HG03159 (cell line): ENCODE results near the gene BTN1A1.

ENCODE experiments used
- ATAC-seq: cut with Tn5 transposase; IDR thresholded peaks from one replicate; pipeline ENCODE4 v1.9.1; 2021; ENCODE audit warnings: mild to moderate bottlenecking, moderate library complexity; ENCODE audit not compliant: unreplicated experiment

Gene BTN1A1

GRCh38 chr6:26475823-26476729 is 24.0 kb upstream of the BTN1A1 start:
- ATAC-seq, result no peak

- no peak for ATAC-seq
Measured at GRCh38 chr6:26476896-26477295, 23.2 kb upstream of the BTN1A1 start.

GRCh38 chr6:26477426-26477825 is 22.7 kb upstream of the BTN1A1 start:
- ATAC-seq, result no peak

DNA sequence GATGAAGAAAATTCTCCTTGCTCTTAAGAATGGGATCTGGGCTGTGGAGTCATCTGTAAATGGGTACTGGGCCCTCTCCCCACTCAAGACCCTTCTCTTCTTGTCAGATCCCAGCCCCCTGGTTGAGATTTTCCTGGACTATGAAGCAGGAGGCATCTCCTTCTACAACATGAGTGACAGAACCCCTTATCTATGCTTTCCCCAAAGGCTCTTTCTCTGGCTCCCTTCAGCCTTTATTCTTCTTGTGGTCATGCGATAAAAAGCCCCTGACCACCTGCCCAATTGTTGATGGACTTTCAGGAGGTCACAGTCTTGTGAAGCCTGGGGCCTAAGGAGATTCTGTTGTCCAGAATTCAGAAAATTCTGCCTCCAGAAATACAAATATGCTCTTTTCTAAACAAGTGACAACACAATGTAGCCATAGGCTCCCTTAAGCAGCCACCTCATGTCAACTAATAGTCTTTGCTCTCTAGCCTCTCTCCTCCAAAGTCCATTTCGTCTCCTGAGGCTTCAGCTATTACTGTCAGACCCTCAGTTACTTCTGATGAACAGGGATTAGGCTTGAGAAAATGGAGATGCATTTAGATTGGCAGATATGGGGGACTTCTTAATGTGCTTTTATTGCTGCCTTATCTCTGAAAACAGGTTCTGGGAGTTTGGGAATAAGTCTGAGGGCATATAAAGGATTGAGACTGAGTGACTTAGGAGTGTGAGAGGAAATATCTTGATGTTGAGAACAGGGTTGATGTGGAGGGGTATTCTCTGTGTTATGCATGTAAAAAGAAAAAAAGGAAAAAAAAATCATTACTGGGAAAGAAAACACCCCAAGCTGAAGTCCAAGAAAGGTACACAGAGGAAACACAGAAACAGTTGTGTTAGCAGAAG is 21.8 kb upstream of the BTN1A1 start:
- no peak for ATAC-seq

DNA sequence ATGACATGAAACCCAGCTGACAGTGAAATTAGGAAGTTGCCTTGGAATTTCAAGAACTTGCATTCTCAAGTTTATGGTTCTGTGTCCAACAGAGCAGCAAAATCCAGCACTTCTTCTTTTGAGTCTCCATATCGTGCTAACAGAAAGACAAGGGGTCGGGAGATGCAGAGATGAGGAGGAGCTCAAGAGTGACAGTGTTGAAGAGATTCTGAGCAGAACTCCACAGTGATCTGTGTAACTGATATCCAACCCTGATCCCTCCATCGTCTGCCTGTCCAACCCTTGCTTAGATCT is 21.2 kb upstream of the BTN1A1 start:
- ATAC-seq, result no peak

DNA sequence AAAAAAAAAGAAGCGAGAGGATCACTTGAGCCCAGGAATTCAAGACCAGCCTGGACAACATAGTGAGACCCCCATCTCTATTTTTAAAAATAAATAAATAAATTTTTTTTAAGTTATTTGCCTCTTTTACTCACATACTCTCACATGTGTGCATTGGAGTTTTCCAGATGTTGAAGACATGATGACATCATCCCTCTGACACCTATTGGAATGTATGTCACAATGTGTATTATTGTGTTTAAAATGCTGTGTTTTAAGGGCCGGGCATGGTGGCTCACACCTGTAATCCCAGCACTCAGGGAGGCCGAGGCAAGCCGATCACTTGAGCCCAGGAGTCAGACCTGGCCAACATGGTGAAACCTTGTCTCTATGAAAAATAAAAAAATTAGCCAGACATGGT is 17.8 kb upstream of the BTN1A1 start:
- ATAC-seq, result no peak

GRCh38 chr6:26483727-26484126 is 16.4 kb upstream of the BTN1A1 start:
- no peak for ATAC-seq

GRCh38 chr6:26484161-26484560 is 15.9 kb upstream of the BTN1A1 start:
- no peak for ATAC-seq

GRCh38 chr6:26485112-26485780 is 14.9 kb upstream of the BTN1A1 start:
- ATAC-seq, result no peak

GRCh38 chr6:26486358-26486757 is 13.7 kb upstream of the BTN1A1 start:
- no peak for ATAC-seq

DNA sequence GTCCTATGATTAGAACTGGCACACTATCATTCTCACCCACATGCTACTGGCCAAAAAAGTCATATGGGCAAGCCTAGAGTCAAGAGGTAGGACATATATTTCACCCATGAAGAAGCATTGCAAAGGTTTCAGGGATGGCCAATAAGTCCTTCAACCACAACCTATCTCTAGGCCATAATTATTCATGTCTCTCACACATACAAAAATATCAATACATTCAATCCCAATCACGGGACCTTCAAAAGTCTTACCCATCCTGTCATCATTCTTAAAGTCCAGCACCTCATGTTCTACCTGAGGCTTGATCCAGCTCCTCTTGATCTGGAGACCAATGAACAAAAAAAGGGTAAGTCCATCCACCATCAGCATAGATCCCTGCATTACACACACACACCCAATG is 12.6 kb upstream of the BTN1A1 start:
- ATAC-seq, result no peak

DNA sequence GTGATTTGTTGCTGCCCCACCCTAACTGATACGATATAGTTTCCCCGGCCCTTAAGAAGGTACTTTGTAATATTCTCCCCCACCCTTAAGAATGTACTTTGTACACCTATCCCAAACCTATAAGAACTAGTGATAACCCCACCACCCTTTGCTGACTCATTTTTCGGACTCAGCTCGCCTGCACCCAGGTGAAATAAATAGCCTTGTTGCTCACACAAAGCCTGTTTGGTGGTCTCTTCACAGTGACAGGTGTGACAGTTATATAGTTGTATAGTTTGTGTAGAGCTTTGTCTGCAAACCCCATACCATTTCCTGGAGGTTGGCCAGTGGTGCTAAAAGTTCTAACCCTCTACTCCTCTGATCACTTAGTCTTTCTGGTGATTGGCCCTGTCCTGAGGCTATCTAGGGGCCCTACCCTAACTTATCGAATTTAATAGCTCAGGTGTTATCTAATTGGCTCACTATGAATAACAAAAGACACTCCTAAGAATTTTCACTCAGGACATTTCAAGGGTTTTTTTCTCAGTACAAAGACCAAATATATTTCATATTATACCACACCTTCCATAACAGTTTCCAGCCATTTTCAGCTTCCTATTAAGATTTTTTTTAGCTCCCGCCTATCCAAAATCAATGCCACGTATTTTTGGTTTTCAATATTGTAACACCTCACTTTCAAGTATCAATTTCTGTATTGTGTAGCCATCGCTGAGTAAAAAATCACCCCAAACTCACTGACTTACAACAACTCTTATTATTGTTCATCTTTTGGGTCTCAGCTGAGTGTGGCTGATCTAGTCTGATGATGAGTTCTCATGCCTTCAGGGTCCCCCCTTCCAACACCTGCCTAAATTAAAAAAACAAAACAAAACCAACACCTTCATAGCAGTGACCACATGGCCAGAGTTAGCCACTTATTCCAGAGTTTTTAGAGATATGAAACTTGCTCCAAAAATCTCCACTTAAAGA is 9.8 kb upstream of the BTN1A1 start:
- no peak for ATAC-seq

DNA sequence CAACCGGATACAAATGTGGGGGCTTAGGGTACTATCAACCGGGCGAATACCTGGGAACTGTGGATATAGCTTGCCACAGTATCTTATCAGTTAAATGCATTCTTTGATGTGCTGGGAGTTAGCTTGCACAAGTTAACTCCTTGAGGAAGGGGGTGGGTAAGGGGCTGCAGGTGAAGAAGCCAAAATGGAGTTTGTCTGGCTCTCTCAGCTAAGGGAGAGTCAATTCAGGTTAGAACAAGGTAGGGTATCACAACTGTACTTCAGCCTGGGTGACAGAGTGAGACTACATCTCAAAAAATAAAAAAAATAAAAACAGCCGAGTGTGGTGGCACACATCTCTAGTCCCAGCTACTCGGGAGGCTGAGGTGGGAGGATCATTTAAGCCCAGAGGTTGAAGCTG is 8.5 kb upstream of the BTN1A1 start:
- no peak for ATAC-seq

DNA sequence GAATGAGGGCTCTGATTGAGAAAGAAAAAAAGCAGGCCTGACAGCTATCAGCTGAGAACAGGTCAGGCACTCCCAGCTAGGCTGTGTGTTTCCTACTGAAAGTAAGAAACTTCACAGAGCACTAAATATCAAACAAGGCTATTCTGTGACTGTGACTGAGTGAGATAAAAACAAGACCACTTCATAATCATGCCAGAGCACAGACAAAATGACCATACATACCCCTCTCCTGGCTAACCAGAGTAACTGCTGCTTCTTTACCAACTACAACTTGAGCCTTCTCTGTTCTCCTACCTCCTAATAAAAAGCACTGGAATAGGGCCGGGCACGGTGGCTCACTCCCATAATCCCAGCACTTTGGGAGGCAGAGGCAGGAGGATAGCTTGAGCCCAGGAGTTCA is 6.8 kb upstream of the BTN1A1 start:
- no peak for ATAC-seq

DNA sequence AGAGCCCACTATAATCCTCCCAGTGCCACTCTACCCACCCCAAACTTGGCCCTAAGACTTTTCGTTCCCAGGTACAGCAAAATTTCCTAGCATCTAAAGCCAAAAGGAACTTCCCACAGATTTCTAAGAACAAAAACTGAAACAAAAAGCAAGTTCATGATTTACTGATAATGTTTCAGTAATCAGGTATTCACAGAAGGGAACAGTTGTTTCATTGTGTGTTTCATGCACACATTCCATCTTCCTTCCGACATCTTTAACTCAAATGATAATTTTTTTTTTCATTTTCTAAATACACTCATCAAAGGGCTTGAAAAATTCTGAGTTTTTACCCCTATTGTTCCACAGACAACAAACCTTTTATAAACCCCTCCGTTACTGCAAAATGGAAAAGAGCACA is 6.0 kb upstream of the BTN1A1 start:
- no peak for ATAC-seq

GRCh38 chr6:26495281-26495680 is 4.8 kb upstream of the BTN1A1 start:
- ATAC-seq, result no peak

DNA sequence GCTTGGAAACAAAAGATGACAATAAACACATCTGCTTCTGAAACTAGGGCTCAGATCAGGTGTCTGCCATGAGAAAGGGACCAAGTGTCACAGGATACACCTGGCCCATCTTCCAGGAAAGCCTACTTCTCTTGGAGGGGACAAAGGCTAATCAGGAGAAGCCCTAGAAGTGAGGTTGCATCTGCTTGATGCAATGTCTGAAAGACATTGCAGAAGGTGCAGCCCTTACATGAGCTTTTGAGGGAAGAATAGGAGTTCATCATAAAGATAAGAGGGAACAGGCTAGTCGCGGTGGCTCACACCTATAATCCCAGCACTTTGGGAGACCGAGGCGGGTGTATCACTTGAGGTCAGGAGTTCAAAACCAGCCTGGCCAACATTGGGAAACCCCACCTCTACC is 2.5 kb upstream of the BTN1A1 start:
- ATAC-seq, result no peak

GRCh38 chr6:26501482-26501986 is 1.4 kb downstream of the BTN1A1 start:
- no peak for ATAC-seq

DNA sequence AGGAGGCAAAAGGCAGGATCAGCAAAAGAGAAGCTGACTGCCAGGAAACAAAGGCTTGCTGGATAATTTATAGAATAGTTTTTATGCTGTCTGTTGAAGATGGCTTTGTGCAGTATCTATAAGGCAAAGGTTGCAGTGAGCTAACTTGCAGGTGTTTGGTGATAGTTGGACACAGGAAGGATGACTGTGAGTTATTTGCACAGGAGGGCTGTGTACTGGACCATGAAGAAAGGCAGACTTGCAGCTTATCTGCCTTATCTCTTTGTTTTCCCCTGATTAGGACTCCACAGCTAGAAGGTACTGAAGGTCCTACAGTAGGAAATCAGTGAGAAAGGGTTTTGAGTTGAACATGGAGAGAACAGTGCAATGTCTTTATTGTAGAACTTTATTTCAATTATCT is 2.1 kb downstream of the BTN1A1 start:
- ATAC-seq, result no peak

DNA sequence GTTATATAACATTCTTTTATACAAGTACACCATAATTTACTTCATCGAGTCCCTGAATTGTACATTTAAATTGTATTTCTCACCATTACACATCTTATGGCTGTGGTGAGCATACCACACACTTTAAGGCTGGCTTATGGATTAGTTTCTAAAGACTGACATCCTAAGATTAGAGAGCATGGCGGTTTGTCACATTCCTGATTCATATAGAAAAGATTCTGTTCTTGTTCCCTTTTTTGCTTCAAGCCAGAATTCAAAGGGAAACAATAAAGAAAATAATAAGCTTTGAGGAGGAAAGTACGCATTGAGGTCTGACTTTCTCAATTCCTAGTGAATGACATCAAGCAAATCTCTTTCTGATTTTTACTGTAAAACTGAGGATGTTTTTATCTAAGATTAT is 2.5 kb downstream of the BTN1A1 start:
- no peak for ATAC-seq
